SK-N-SH treated with all-trans-retinoic acid at 6 μM for 48 hours (cell line): ENCODE data around the gene GZMM.

Experiments
- ARNTL ChIP-seq: fragments of 450-650 bp; formaldehyde crosslinking; IDR thresholded peaks from 2 replicates; pipeline ENCODE4 v1.5.0; 2020; ENCODE audit warnings: low read depth, mild to moderate bottlenecking, moderate library complexity, borderline replicate concordance
- CSDC2 ChIP-seq: fragments of 250-450 bp; sonication (Bioruptor Pico); IDR thresholded peaks from 2 replicates; pipeline ENCODE4 v1.5.0; 2020; ENCODE audit warnings: mild to moderate bottlenecking, moderate library complexity
- GLIS3 ChIP-seq: fragments of 250-450 bp; sonication (Bioruptor Pico); IDR thresholded peaks from 2 replicates; pipeline ENCODE4 v1.5.0; 2020; ENCODE audit warnings: mild to moderate bottlenecking, moderate library complexity
- RARB ChIP-seq: fragments of 250-450 bp; sonication (Bioruptor Pico); IDR thresholded peaks from 2 replicates; pipeline ENCODE4 v1.8.0; 2021; ENCODE audit warnings: mild to moderate bottlenecking, moderate library complexity
- SNAI2 ChIP-seq: fragments of 250-450 bp; sonication (Bioruptor Pico); IDR thresholded peaks from 2 replicates; pipeline ENCODE4 v1.5.0; 2020; ENCODE audit warnings: mild to moderate bottlenecking, moderate library complexity
- TOX ChIP-seq: fragments of 250-450 bp; sonication (Bioruptor Pico); IDR thresholded peaks from 2 replicates; pipeline ENCODE4 v1.8.0; 2021; ENCODE audit warnings: mild to moderate bottlenecking, moderate library complexity, borderline replicate concordance
- TSHZ2 ChIP-seq: fragments of 250-450 bp; sonication (Bioruptor Pico); IDR thresholded peaks from 2 replicates; pipeline ENCODE4 v1.5.0; 2020; ENCODE audit warnings: mild to moderate bottlenecking, moderate library complexity
- ZFP3 ChIP-seq: fragments of 250-450 bp; sonication (Bioruptor Pico); IDR thresholded peaks from 2 replicates; pipeline ENCODE4 v1.5.0; 2020; ENCODE audit warnings: mild to moderate bottlenecking, moderate library complexity
- ZFP30 ChIP-seq: fragments of 450-650 bp; formaldehyde crosslinking; IDR thresholded peaks from 2 replicates; pipeline ENCODE4 v1.5.0; 2022; ENCODE audit warnings: mild to moderate bottlenecking, moderate library complexity
- ZNF565 ChIP-seq: fragments of 450-650 bp; formaldehyde crosslinking; conservative IDR thresholded peaks from 2 replicates; pipeline ENCODE4 v1.5.0; 2020; ENCODE audit warnings: low read depth, mild to moderate bottlenecking, moderate library complexity
- ZNF8 ChIP-seq: fragments of 450-650 bp; formaldehyde crosslinking; IDR thresholded peaks from 2 replicates; pipeline ENCODE4 v1.5.0; 2020; ENCODE audit warnings: mild to moderate bottlenecking, moderate library complexity

- TF ChIP-seq GLIS3 (CRISPR knock-in tag) (no peak), ZFP3 (CRISPR knock-in tag) (no peak), ZFP30 (CRISPR knock-in tag) (no peak), SNAI2 (CRISPR knock-in tag) (no peak), TSHZ2 (CRISPR knock-in tag) (no peak), ZNF565 (CRISPR knock-in tag) (no peak), TOX (CRISPR knock-in tag) (no peak), ARNTL (no peak), CSDC2 (CRISPR knock-in tag) (no peak), RARB (CRISPR knock-in tag) (no peak), ZNF8 (CRISPR knock-in tag) (no peak)
These were observed 3.3 kb downstream of the GZMM start for GRCh38 chr19:547117-547516.
